Gastrocnemius medialis (tissue), 4 donors: ENCODE results near the gene LARGE1.

ENCODE experiments used
- CTCF ChIP-seq, 5 experiments: fragments of 450-650 bp in 3 of 5; fragments of 200-600 bp in 2 of 5; sonication (generic) in 2 of 5; IDR thresholded peaks in 4 of 5; conservative IDR thresholded peaks in 1 of 5; 1 replicate in 4 of 5; 2 replicates in 1 of 5; pipeline ENCODE4 v1.5.1; 2016 to 2019; ENCODE audit warnings: antibody characterized with exemption in 5 of 5, mild to moderate bottlenecking in 3 of 5, moderate library complexity in 3 of 5
- POLR2A ChIP-seq, 2 donors: fragments of 450-650 bp; IDR thresholded peaks; one replicate each; pipeline ENCODE4 v1.6.1; 2017; ENCODE audit warnings: antibody characterized with exemption in 2 of 2, mild to moderate bottlenecking in 2 of 2, moderate library complexity in 2 of 2

GRCh38 chr22:33659448-33659847, 260.8 kb downstream of the LARGE1 start:
- no peak for TF ChIP-seq POLR2A (IDR thresholded peaks at IDR 0.05)
- no peak for TF ChIP-seq CTCF (IDR thresholded peaks at IDR 0.05 in 4 of 5, conservative IDR thresholded peaks at IDR 0.05 in 1 of 5)
